ENCODE measurements around the gene A4GNT. TPM values are rescaled to one million over a fixed set of nuclear protein-coding genes. Genes with fewer than 3 reads are reported as not detected.

Gene A4GNT
- total RNA-seq, 4 donors from 2014 or later: not detected

- peaks cover 0 to 9% (median 0%) of the 10 kb centered on the region in 4 donors for H3K4me1 ChIP-seq
- no peaks in the 10 kb centered on the region for H3K9me3 ChIP-seq
- intact Hi-C loops (cut with DNase I; ENCODE audit: low total_unique reads): no loop called here
- no peak overlapping the region for H3K27ac ChIP-seq
- DNase-seq: no peak
- no peaks in the 10 kb centered on the region for H3K27me3 ChIP-seq
- no peaks in the 10 kb centered on the region for H3K36me3 ChIP-seq
- in situ Hi-C loops (cut with MboI; ENCODE audit: low pct_ligation_motif_present in 1 of 4, low pct_unique_long_range_greater_than_20kb in 1 of 4, low sequenced_read_pairs in 3 of 4): no loop called here
- H3K4me3 ChIP-seq: no peak overlapping the region
- 86 to 100% methylated on average over 4 to 5 of the region's 5 CpGs for WGBS, 2 donors (ENCODE audit: low coverage in 1 of 2)
- no peak for TF ChIP-seq EP300 (IDR thresholded peaks at IDR 0.05; ENCODE audit: low read depth)
- no peak for TF ChIP-seq POLR2A (IDR thresholded peaks at IDR 0.05)
- no peak for TF ChIP-seq CTCF (IDR thresholded peaks at IDR 0.05)
- no peak for TF ChIP-seq POLR2AphosphoS5 (IDR thresholded peaks at IDR 0.05)
Observed at GRCh38 chr3:138079901-138080300, 52.3 kb downstream of the A4GNT start.

GRCh38 chr3:138078901-138079344 lies 53.3 kb downstream of the A4GNT start:
- Histone ChIP-seq H3K36me3 (no peaks in the 10 kb centered on the region), H3K27ac (no peak overlapping the region), H3K4me1 (peaks cover 0 to 9% (median 0%) of the 10 kb centered on the region in 4 donors), H3K9me3 (no peaks in the 10 kb centered on the region), H3K27me3 (no peaks in the 10 kb centered on the region), H3K4me3 (no peak overlapping the region)
- intact Hi-C loops (cut with DNase I; ENCODE audit: low total_unique reads): no loop called here
- in situ Hi-C loops (cut with MboI; ENCODE audit: low pct_ligation_motif_present in 1 of 4, low pct_unique_long_range_greater_than_20kb in 1 of 4, low sequenced_read_pairs in 3 of 4): no loop called here
- TF ChIP-seq CTCF (IDR thresholded peaks at IDR 0.05): no peak
- TF ChIP-seq POLR2AphosphoS5 (IDR thresholded peaks at IDR 0.05): no peak
- no peak for TF ChIP-seq EP300 (IDR thresholded peaks at IDR 0.05; ENCODE audit: low read depth)
- TF ChIP-seq POLR2A (IDR thresholded peaks at IDR 0.05): no peak
- 4% methylated on average over 1 of the region's 1 CpG; no CpG with 5 or more reads in 1 of the 2 donors for WGBS, 2 donors (ENCODE audit: low coverage in 1 of 2)
- DNase-seq: no peak

GRCh38 chr3:138078096-138078495 lies 54.1 kb downstream of the A4GNT start:
- H3K9me3 ChIP-seq: no peaks in the 10 kb centered on the region
- no peaks in the 10 kb centered on the region for H3K36me3 ChIP-seq
- WGBS, 2 donors (ENCODE audit: low coverage in 1 of 2): 84 to 100% methylated on average over 1 to 4 of the region's 4 CpGs
- no peak overlapping the region for H3K4me3 ChIP-seq
- H3K27ac ChIP-seq: no peak overlapping the region
- DNase-seq: no peak
- in situ Hi-C loops (cut with MboI; ENCODE audit: low pct_ligation_motif_present in 1 of 4, low pct_unique_long_range_greater_than_20kb in 1 of 4, low sequenced_read_pairs in 3 of 4): no loop called here
- peaks cover 0 to 9% (median 0%) of the 10 kb centered on the region in 4 donors for H3K4me1 ChIP-seq
- intact Hi-C loops (cut with DNase I; ENCODE audit: low total_unique reads): no loop called here
- H3K27me3 ChIP-seq: no peaks in the 10 kb centered on the region
- TF ChIP-seq EP300 (IDR thresholded peaks at IDR 0.05; ENCODE audit: low read depth): no peak

Other genes with a start within 250 kb of the A4GNT start
- gene CLDN18, start 122.2 kb downstream of the A4GNT start, total RNA-seq: not detected
- 10 to 100 TPM in 1 of 4 donors, 1 to 10 TPM in 2, not detected in 1; 4.6 to 13.0 (median 5.1) TPM for gene DZIP1L, start 16.8 kb downstream of the A4GNT start, total RNA-seq
- 1 to 10 TPM in 3 of 4 donors, not detected in 1; 7.5 to 8.9 (median 7.8) TPM for gene DBR1, start 42.5 kb upstream of the A4GNT start, total RNA-seq
- gene ARMC8, start 54.9 kb upstream of the A4GNT start, total RNA-seq: 10 to 100 TPM; 48.1 to 63.8 (median 60.3) TPM
- not detected for gene NME9, start 197.5 kb upstream of the A4GNT start, total RNA-seq
- 1 to 10 TPM; 3.0 to 9.6 (median 6.3) TPM for gene MRAS, start 216.2 kb upstream of the A4GNT start, total RNA-seq